ENCODE measurements around the gene KDM5C. TPM values are rescaled to one million over a fixed set of nuclear protein-coding genes. Genes with fewer than 3 reads are reported as not detected.

Gene KDM5C
- total and polyA plus RNA-seq, 9 of the 15 experiments (the other 6 are each of a cell fraction or from before 2014, with no cell fraction given), result 0.62 to 136 (median 52.4) TPM

DNA sequence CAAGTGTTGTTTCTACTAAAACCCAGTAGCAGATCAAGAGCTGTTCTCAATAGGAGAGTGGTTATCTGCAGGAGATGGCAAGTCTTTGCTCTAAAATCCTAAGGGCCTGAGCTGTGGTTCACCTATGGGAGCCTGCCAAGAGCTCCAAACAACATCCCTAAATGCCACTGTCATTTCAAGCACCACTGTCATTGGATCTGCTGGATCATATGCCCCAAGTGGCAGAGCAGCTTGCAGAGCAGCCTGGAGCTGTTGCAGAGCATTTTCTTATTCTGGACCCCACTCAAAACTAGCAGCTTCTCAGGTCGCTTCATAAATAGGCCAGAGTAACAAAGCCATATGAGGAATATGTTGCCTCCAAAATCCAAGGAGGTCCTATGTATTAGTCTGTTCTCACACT, 71.4 kb downstream of the KDM5C start:
- Histone ChIP-seq H3K4me1 (replicated peaks in 1 of 2; ENCODE audit: control insufficient read depth in 2 of 2, insufficient read depth in 2 of 2, low read length in 2 of 2) (no peaks in the 10 kb centered on the region), H3K9me3 (replicated peaks; ENCODE audit: control insufficient read depth, insufficient read depth, low read depth, low read length) (0 out of 2 replicates have a peak, but pooled peaks cover 2% of the 10 kb centered on the region), H3K36me3 (ENCODE audit: control insufficient read depth, insufficient read depth, low read length) (no peaks in the 10 kb centered on the region), H3K79me2 (ENCODE audit: control insufficient read depth, insufficient read depth, low read length) (no peaks in the 10 kb centered on the region), H3K4me3 (no peak overlapping the region), H3K27ac (ENCODE audit: extremely low read depth, low read depth, low read length) (no peak overlapping the region), H4K20me1 (replicated peaks; ENCODE audit: control insufficient read depth, insufficient read depth, low read length) (no peaks in the 10 kb centered on the region), H2AFZ (ENCODE audit: low read depth, low read length) (no peak overlapping the region), H3K9me1 (ENCODE audit: control insufficient read depth, insufficient read depth, low read length) (no peaks in the 10 kb centered on the region), H3K4me2 (ENCODE audit: insufficient read depth, low read length) (no peak overlapping the region), H3K27me3 (ENCODE audit: control insufficient read depth in 2 of 2, insufficient read depth in 2 of 2, low read length in 2 of 2) (no peaks in the 10 kb centered on the region), H3K9ac (ENCODE audit: insufficient read depth in 1 of 2, low read depth in 2 of 2, low read length in 2 of 2) (no peak overlapping the region)
- 75% methylated on average over 1 of the region's 1 CpG for WGBS (ENCODE audit: insufficient coverage, low coverage, missing lambda C conversion rate)
- FAIRE-seq (no peak), ATAC-seq (no peak), DNase-seq (ENCODE audit: extremely low read depth in 1 of 4, low spot score in 3 of 4) (no peak)
- intact Hi-C loops (cut with micrococcal nuclease) (no loop called here), in situ Hi-C loops (cut with MboI) (no loop called here)
- ChIA-PET CTCF (ENCODE audit: low intra/inter-chr PET ratio) (no interaction called here), POLR2A (interaction anchor here (1.5 kb wide), 1 partner anchor 18 kb away, joined by 3 read pairs; no protein-coding TSS in a partner anchor)
- no TSS peak for BruUV-seq (replicated peaks)
- TF ChIP-seq, protein P1, sequence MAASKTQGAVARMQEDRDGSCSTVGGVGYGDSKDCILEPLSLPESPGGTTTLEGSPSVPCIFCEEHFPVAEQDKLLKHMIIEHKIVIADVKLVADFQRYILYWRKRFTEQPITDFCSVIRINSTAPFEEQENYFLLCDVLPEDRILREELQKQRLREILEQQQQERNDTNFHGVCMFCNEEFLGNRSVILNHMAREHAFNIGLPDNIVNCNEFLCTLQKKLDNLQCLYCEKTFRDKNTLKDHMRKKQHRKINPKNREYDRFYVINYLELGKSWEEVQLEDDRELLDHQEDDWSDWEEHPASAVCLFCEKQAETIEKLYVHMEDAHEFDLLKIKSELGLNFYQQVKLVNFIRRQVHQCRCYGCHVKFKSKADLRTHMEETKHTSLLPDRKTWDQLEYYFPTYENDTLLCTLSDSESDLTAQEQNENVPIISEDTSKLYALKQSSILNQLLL (CRISPR knock-in tag; IDR thresholded peaks at IDR 0.05; ENCODE audit: borderline replicate concordance), result no peak
- TF ChIP-seq ARID4B (CRISPR knock-in tag; IDR thresholded peaks at IDR 0.05) (no peak), TRIM24 (IDR thresholded peaks at IDR 0.05) (no peak), CBX2 (IDR thresholded peaks at IDR 0.05; ENCODE audit: insufficient read depth, low read length, poor library complexity, severe bottlenecking) (no peak), ZNF174 (CRISPR knock-in tag; IDR thresholded peaks at IDR 0.05) (no peak), CREB3L1 (IDR thresholded peaks at IDR 0.05; ENCODE audit: borderline replicate concordance, low read depth) (no peak)
